Muscle of arm (tissue), 12 donors: Measurements from ENCODE around the gene TTYH1. TPM values are rescaled to one million over a fixed set of nuclear protein-coding genes. Genes with fewer than 3 reads are reported as not detected.

ENCODE experiments used
- DNase-seq: peaks from one replicate; pipeline ENCODE4 v3.0.0-alpha.2; 2013
- polyA plus RNA-seq, 12 donors: library from polyadenylated mRNA; unstranded; fragments of 120-200 nt; gene quantifications; one replicate each; pipeline ENCODE4 v1.2.1, GENCODE V29; 2013; ENCODE audit not compliant: insufficient read length in 12 of 12

The TTYH1 gene
- polyA plus RNA-seq, 12 donors, result 2.7 to 11.7 (median 3.7) TPM; not detected in 2

GRCh38 chr19:54391589-54392061 is 23.6 kb upstream of the TTYH1 start:
- no peak for DNase-seq

GRCh38 chr19:54392105-54392504 is 23.2 kb upstream of the TTYH1 start:
- DNase-seq, result no peak

GRCh38 chr19:54393381-54393780 is 21.9 kb upstream of the TTYH1 start:
- DNase-seq, result no peak

DNA sequence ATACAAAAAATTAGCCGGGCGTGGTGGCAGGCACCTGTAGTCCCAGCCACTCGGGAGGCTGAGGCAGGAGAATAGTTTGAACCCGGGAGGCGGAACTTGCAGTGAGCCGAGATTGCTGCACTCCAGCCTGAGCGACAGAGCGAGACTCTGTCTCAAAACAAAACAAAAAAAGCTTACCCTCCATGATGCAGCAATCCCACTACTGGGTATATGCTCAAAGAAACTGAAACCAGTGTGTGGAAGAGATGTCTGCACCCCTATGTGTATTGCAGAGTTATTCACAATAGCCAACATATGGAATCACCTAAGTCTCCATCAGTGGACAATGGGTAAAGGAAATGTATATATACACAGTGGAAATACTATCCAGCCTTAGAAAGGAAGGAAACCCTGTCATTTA is 19.6 kb upstream of the TTYH1 start:
- no peak for DNase-seq

- no peak for DNase-seq
Measured at GRCh38 chr19:54399189-54399588, 16.1 kb upstream of the TTYH1 start.

GRCh38 chr19:54400913-54401312 is 14.4 kb upstream of the TTYH1 start:
- DNase-seq, result no peak

GRCh38 chr19:54403054-54403453 is 12.2 kb upstream of the TTYH1 start:
- no peak for DNase-seq

DNA sequence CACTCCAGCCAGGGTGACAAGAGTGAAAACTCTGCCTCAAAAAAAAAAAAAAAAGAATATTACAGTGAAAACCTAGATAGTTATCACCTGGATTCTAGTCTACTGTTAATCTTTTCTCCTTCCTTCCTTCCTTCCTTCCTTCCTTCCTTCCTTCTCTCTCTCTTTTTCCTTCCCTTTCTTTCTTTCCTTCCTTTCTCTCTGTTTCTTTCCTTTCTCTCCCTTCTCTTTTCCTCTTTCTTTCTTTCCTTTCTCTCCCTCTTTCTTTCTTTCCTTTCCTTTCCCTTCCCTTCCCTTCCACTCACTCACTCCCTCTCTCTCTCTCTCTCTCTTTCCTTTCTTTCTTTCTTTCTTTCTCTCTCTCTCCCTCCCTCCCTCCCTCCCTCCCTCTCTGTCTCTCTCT is 9.6 kb upstream of the TTYH1 start:
- no peak for DNase-seq

GRCh38 chr19:54407780-54408179 is 7.5 kb upstream of the TTYH1 start:
- no peak for DNase-seq

- no peak for DNase-seq
Measured at GRCh38 chr19:54408456-54409026, 6.7 kb upstream of the TTYH1 start.

- no peak for DNase-seq
Measured at GRCh38 chr19:54411033-54411432, 4.2 kb upstream of the TTYH1 start.

GRCh38 chr19:54412877-54413276 is 2.4 kb upstream of the TTYH1 start:
- no peak for DNase-seq

DNA sequence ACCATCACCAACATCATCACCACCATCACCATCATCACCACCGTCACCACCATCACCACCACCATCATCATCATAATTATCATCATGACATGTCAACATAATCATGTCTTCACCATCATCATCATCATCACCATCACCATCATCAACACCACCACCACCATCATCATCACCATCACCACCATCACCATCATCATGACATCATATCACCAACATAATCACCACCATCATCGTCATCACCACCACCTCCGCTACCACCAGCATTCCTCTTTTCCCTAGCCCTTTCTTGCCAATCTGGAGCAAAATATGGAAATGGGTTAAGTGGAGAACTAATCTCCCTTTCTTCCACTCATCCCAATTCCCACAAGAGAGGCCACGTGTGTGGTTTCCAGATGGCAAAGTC is 1.1 kb upstream of the TTYH1 start:
- DNase-seq, result no peak

DNA sequence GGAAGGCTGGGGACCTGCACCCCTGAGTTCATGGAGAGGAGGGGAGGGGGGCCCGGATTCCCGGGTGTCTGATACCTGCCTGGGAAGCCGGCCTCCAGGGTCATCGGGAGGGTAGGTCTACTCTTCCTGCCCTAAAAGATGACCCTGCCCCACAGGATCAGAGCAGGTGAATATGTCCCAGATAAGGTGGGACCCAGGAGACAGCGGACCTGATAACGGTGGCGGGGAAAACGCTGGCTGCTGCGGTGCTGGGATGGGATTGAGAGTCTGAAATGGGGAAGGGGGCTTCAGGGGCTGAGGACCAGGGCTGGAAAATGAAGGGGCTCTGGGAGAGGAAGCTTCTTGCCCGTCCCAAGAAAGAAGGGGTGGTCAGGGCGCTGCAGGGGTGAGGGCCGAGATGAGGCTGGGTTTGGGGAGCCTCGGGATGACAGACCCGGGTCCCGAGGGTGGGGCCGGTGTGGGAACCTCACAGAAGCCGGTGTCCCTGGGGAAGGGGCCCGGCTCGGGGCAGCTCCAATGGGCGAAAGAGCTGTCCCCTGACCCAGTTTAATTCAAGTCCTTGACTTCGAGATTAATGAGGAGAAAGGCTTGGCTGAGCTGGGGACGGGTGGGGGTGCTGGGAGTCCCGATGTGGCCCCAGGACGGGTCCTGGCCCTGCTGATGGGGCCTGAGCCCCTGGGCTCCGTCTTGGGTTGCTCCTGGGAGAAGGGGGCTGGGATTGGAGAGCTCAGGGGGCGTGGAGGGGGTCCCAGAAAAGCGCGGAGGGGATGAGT is 823 bp downstream of the TTYH1 start:
- no peak for DNase-seq

DNA sequence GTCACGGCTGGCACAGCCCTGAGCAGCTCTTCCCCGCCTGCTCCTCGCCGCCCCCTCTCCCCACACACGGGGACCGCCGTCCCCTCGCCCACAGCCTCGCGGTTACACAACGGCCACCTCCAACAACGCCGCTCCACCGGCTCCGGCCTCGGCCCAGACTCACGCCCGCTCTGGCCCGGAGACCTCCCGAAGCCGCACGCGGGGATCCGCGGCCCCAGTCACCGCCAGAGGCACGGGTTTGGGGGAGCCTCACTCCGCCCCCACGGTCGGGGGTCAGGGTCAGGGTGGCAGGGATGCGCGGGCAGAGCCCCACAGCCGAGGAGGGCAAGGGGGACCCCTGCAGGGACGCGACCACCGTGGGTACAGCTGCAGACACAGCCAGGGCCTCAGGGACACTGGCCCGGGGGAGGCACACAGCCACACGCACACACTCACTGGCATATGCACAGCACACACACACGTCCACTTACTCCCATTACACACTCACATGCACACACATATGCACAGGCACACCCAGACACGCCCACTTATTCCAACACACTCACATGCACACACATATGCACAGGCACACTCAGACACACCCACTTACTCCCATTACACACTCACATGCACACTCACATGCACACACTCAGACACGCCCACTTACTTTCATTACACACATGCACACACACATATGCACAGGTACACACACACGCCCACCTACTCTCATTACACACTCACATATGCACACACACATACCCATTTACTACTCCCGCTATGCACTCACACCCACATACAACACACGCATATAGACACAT is 1.6 kb downstream of the TTYH1 start:
- DNase-seq, result no peak

DNA sequence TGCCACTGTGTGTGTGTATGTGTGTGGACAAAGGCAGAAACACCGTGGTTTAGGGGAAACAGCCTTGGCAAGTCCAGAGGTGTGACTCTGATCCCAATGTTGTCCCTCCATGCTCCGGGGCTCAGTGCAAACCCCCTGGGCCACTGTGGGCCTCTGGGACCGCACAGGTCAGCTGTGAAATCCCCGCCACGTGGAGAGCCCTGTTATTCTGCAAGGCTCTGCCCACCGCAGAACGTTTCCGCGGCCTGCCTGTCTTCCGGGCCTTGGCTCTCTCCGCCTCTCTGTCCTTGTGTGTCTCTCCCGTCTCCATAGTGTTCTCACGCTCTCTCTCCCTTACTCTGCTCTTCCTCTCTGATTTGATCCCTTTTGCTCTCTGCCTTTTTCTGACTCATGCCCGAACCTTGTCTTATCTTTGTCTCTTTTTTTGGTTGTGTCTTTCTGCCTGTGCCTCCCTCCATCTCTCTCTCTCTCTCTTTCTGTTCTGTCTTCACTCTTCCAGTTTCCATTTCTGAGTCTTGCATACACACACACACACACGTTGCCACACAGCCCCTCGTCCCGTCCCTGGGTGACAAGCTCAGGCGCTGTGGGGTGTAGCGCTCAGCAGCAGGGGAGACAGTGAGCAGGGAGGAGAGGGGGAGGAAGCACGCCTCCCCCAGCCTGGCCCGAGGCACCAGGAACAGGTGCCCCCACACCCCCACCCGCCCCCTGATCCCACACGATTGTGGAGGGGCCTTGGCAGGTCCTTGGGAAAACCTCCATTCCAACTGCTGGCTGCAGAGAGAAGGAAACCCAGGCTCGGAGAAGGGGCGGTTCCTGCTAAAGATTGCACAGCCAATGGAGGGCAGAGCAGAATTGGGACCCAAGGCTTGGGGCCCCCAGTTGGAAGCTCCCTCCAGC is 3.0 kb downstream of the TTYH1 start:
- no peak for DNase-seq

DNA sequence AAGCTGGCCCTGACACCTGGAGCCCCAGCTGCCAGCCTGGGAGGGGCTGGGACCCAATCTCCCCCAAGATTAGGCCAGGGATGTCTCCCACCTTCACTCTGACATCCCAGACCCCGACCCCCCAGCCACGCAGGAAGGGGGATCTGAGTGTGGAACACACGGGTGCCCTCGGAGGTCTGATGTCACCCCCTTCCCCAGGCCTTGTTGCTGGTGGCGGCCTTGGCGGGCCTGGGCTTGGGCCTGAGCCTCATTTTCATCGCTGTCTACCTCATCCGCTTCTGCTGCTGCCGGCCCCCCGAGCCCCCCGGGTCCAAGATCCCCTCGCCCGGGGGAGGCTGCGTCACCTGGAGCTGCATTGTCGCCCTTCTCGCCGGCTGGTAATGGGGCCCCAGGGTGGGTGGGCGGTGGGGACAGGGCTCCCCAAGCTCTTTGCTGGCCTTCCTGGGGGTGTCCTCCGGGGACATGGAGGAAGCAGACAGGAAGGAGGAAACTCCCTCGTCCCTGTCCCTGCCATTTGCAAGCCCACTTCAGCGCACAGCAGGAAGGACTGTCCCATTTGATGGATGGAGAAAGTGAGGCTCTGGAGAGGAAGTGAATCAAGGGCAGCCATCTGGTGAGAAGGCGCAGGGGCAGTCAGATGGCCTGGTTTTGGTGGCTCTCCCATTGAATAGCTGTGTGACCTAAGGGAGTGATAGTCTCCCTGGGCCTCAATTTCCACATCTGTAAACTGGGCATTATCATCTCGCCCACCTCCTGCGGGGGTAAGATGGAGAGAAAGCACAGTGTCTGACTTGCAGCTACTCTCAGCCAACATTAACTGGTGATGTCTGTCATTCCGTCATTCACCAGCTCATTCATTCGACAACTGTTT is 3.9 kb downstream of the TTYH1 start:
- DNase-seq, result no peak

GRCh38 chr19:54420068-54420382 is 4.8 kb downstream of the TTYH1 start:
- DNase-seq, result no peak

DNA sequence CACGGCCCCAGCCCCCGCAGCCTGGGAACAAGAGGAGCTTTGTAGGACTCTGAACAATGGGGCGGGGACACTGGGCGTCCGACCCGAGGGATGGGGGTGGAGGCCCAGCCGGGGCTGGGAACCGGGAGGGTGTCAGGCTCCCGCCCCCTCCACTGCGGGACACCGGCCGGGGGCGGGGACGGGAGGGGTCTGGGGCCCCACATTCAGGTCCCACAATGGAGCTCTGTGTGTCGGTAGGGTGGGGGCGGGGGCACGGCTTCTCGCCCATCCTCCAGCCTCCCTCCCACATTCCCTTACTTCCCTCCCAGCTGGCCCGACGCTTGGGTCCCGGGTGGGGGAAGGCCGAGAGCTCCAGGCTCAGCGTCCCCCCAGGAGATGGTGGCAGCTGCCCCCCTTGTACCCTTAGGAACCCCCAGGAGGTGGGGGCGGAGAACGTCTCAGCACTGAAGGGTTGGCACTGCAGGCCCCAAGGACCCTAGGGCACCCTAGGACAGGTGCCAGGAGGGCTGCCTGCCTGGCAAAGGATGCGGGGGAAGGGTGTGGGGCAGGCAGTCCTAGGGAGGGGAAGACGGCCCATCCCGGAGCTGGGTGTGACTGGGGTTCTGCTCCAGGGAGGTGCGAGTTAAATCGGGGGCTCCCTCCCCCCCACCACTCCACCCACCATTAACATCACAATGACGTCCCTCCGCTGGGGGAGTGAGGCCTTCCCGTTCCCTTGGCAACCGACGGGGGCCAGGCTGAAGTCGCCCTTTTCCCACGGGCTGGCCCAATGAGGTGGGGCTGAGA is 5.3 kb downstream of the TTYH1 start:
- DNase-seq, result no peak

GRCh38 chr19:54421169-54421516 is 5.9 kb downstream of the TTYH1 start:
- no peak for DNase-seq
